Common myeloid progenitor, CD34-positive (primary cell): ENCODE measurements around the gene DCUN1D4.

Experiments used
- CTCF ChIA-PET: fragments of 350-600 bp; sonication (Branson Sonifier 250); formaldehyde crosslinking; loops from one replicate; lab custom pipeline; 2021; ENCODE audit warnings: antibody characterized with exemption; lab: Charles Lee
- POLR2A ChIA-PET: fragments of 350-600 bp; sonication (Branson Sonifier 250); formaldehyde crosslinking; loops from one replicate; lab custom pipeline; 2021; ENCODE audit warnings: antibody characterized with exemption; lab: Charles Lee
- DNase-seq, 3 donors: peaks; one replicate each; pipeline versions ENCODE4 v3.0.0 to v3.0.0-alpha.2; 2013
- H3K27ac ChIP-seq, 2 experiments: 1 replicate in 1 of 2; 2 replicates in 1 of 2; pipeline ENCODE4 v1.7.0; 2013; ENCODE audit warnings: inconsistent platforms in 2 of 2, low read length in 2 of 2, mild to moderate bottlenecking in 2 of 2, low read depth in 1 of 2, moderate library complexity in 1 of 2; ENCODE audit not compliant: severe bottlenecking in 2 of 2, insufficient read depth in 1 of 2, poor library complexity in 1 of 2
- H3K27me3 ChIP-seq, 5 experiments: replicated peaks in 2 of 5; 1 replicate in 3 of 5; 2 replicates in 2 of 5; pipeline versions ENCODE4 v1.6.1 to v1.7.0; 2013; ENCODE audit warnings: low read length in 4 of 5, mild to moderate bottlenecking in 2 of 5, moderate library complexity in 2 of 5, inconsistent platforms in 1 of 5; ENCODE audit not compliant: insufficient read depth in 5 of 5, control insufficient read depth in 4 of 5
- H3K36me3 ChIP-seq, 4 experiments: 1 replicate in 2 of 4; 2 replicates in 2 of 4; pipeline versions ENCODE4 v1.6.1 to v1.7.0; 2013; ENCODE audit warnings: low read length in 3 of 4, control low read depth in 1 of 4, mild to moderate bottlenecking in 1 of 4; ENCODE audit not compliant: control insufficient read depth in 4 of 4, insufficient read depth in 4 of 4
- H3K4me1 ChIP-seq, 4 experiments: 1 replicate in 3 of 4; 2 replicates in 1 of 4; pipeline versions ENCODE4 v1.6.1 to v1.7.1; 2013; ENCODE audit warnings: low read length in 3 of 4, mild to moderate bottlenecking in 3 of 4, control low read depth in 1 of 4, inconsistent platforms in 1 of 4, moderate library complexity in 1 of 4; ENCODE audit not compliant: control insufficient read depth in 4 of 4, insufficient read depth in 4 of 4; ENCODE audit errors: control extremely low read depth in 1 of 4
- H3K4me3 ChIP-seq, 7 experiments: 1 replicate in 4 of 7; 2 replicates in 3 of 7; pipeline versions ENCODE4 v1.5.1 to v1.7.0; 2013; ENCODE audit warnings: mild to moderate bottlenecking in 7 of 7, low read length in 6 of 7, moderate library complexity in 6 of 7, inconsistent platforms in 2 of 7, low read depth in 2 of 7, control low read depth in 1 of 7; ENCODE audit not compliant: insufficient read depth in 4 of 7, control insufficient read depth in 1 of 7; ENCODE audit errors: extremely low read depth in 1 of 7
- H3K9me3 ChIP-seq, 5 experiments: 1 replicate in 4 of 5; 2 replicates in 1 of 5; pipeline versions ENCODE4 v1.6.1 to v1.7.1; 2013; ENCODE audit warnings: low read length in 4 of 5, mild to moderate bottlenecking in 2 of 5, inconsistent platforms in 1 of 5, low read depth in 1 of 5, moderate library complexity in 1 of 5; ENCODE audit not compliant: control insufficient read depth in 4 of 5, insufficient read depth in 2 of 5; ENCODE audit errors: control extremely low read depth in 1 of 5
- WGBS: methylation state at CpG from one replicate; pipeline ENCODE4 v1.1.5; 2013; ENCODE audit not compliant: insufficient coverage; 5-methylcytosine and 5-hydroxymethylcytosine counted together

Gene DCUN1D4

DNA sequence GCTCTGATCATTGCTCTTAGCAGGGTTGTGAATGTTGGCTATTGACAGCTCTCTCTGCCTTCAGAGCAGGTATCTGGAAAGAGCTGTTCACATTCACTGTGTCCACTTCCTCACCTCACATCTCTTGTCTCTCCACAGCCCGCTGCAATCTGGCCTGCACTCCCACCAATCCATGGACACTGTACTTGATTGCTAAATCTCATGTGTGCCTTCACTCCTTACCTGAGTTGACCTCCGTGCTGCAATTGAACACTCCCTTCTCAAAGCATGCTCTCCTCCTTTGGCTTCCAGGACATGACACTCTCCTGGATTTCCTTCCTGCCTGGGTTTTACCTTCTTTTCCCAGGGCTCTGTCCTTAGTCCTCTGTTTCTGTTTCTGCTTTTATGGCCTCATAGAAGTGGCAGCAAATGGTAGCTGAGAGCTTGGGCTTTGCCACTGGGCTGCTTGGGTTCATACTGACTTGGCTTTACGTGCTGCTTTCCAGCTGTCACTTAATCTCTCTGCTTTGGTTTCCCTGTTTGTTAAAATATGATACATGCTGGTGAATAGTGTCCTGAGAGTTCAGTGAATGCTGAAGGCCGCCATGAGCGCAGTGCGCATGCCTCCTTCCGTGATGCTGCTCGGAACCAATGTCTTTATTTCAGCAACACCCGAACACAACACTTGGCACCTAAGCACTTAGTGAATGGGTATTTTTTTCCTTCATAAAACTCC is 29.5 kb downstream of the DCUN1D4 start:
- ChIA-PET POLR2A (no interaction called here), CTCF (interaction anchor here (1.4 to 1.6 kb wide), 2 partner anchors 19 to 26 kb away, joined by 4 to 6 read pairs; no protein-coding TSS in a partner anchor)
- Histone ChIP-seq H3K36me3 (peaks cover 19 to 62% (median 45%) of the 10 kb centered on the region in 4 experiments), H3K4me1 (no peaks in the 10 kb centered on the region), H3K27ac (no peak overlapping the region), H3K4me3 (no peak overlapping the region), H3K27me3 (no peaks in the 10 kb centered on the region), H3K9me3 (no peaks in the 10 kb centered on the region)
- 98% methylated on average over 7 of the region's 9 CpGs for WGBS
- DNase-seq, result no peak

GRCh38 chr4:51874551-51874950 is 31.6 kb downstream of the DCUN1D4 start:
- 97% methylated on average over 4 of the region's 6 CpGs for WGBS
- no peak for DNase-seq
- ChIA-PET CTCF (no interaction called here), POLR2A (no interaction called here)
- no peak overlapping the region for H3K27ac ChIP-seq
- no peaks in the 10 kb centered on the region for H3K27me3 ChIP-seq
- H3K4me1 ChIP-seq, result no peaks in the 10 kb centered on the region
- H3K36me3 ChIP-seq, result peaks cover 14 to 59% (median 46%) of the 10 kb centered on the region in 4 experiments
- H3K9me3 ChIP-seq, result no peaks in the 10 kb centered on the region
- H3K4me3 ChIP-seq, result no peak overlapping the region

DNA sequence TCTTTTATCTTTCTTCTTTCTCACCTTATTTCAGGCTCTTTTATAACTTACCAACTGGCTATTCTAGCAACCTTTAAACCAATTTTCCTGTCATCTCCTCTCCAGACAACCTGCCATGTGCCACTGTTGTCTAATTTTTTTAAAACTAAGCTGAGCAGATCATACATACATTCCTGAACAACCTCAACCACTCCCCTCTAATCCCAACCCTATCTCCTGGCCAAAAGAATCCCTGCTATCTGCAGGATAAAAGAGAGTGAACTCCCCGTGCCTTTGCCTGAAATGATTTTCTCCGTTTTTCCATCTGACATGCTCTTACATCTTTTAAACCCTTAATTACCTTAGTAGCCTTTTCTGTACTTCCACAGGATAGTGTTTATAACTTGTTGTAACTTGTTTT is 35.5 kb downstream of the DCUN1D4 start:
- POLR2A ChIA-PET, result no interaction called here
- Histone ChIP-seq H3K27me3 (no peaks in the 10 kb centered on the region), H3K36me3 (peaks cover 11 to 50% (median 29%) of the 10 kb centered on the region in 4 experiments), H3K9me3 (no peaks in the 10 kb centered on the region), H3K4me3 (no peak overlapping the region), H3K4me1 (no peaks in the 10 kb centered on the region), H3K27ac (no peak overlapping the region)
- no peak for DNase-seq
- CTCF ChIA-PET, result interaction anchor here (1.2 to 1.4 kb wide), 2 partner anchors 9 to 10 kb away, joined by 3 read pairs; no protein-coding TSS in a partner anchor
- WGBS, result 100% methylated on average over 1 of the region's 2 CpGs

- ChIA-PET POLR2A (no interaction called here), CTCF (interaction anchor here (1.0 kb wide), 1 partner anchor 11 kb away, joined by 4 read pairs; no protein-coding TSS in a partner anchor)
- no peak for DNase-seq
- 97% methylated on average over 7 of the region's 9 CpGs for WGBS
- Histone ChIP-seq H3K4me1 (no peaks in the 10 kb centered on the region), H3K27ac (no peak overlapping the region), H3K36me3 (peaks cover 7 to 35% (median 27%) of the 10 kb centered on the region in 4 experiments), H3K4me3 (no peak overlapping the region), H3K9me3 (no peaks in the 10 kb centered on the region), H3K27me3 (no peaks in the 10 kb centered on the region)
Measured at GRCh38 chr4:51880016-51880915, 37.3 kb downstream of the DCUN1D4 start.

- POLR2A ChIA-PET, result no interaction called here
Measured at GRCh38 chr4:51884055-51884454, 41.1 kb downstream of the DCUN1D4 start.

GRCh38 chr4:51884606-51885005 is 41.7 kb downstream of the DCUN1D4 start:
- no peaks in the 10 kb centered on the region for H3K9me3 ChIP-seq
- no peak overlapping the region for H3K27ac ChIP-seq
- H3K4me3 ChIP-seq, result no peak overlapping the region
- no peak for DNase-seq
- ChIA-PET POLR2A (no interaction called here), CTCF (interaction anchor here (0.7 to 2.1 kb wide), 6 partner anchors 12 to 150 kb away, joined by 3 to 5 read pairs (median 3); no protein-coding TSS in a partner anchor)
- H3K36me3 ChIP-seq, result peaks cover 4 to 37% (median 12%) of the 10 kb centered on the region in 4 experiments
- H3K27me3 ChIP-seq, result no peaks in the 10 kb centered on the region
- 67% methylated on average over 1 of the region's 2 CpGs for WGBS
- no peaks in the 10 kb centered on the region for H3K4me1 ChIP-seq

More at GRCh38 chr4:51884055-51884454, 41.1 kb downstream of the DCUN1D4 start:
- WGBS, result 100% methylated on average over 1 of the region's 2 CpGs
- Histone ChIP-seq H3K4me1 (no peaks in the 10 kb centered on the region), H3K27ac (no peak overlapping the region), H3K27me3 (no peaks in the 10 kb centered on the region), H3K36me3 (peaks cover 4 to 37% (median 13%) of the 10 kb centered on the region in 4 experiments), H3K9me3 (no peaks in the 10 kb centered on the region), H3K4me3 (no peak overlapping the region)
- CTCF ChIA-PET, result interaction anchor here (0.7 to 2.1 kb wide), 5 partner anchors 12 to 151 kb away, joined by 3 to 5 read pairs (median 3); no protein-coding TSS in a partner anchor
- DNase-seq, result no peak
